GM23248 (cell line): Measurements from ENCODE around the gene GATAD2A. TPM values are rescaled to one million over a fixed set of nuclear protein-coding genes. Genes with fewer than 3 reads are reported as not detected.

ENCODE experiments used
- DNase-seq: peaks from one replicate; pipeline ENCODE4 v3.0.0-alpha.2; 2015
- H2AFZ ChIP-seq: fragments of 200-600 bp; sonication (generic); 2 replicates; pipeline ENCODE4 v1.6.1; 2016; ENCODE audit warnings: antibody characterized with exemption
- H3F3A ChIP-seq: fragments of 200-600 bp; sonication (generic); 2 replicates; pipeline ENCODE4 v1.6.1; 2016; ENCODE audit warnings: mild to moderate bottlenecking, antibody characterized with exemption, mixed run types; ENCODE audit not compliant: insufficient read depth
- H3K27ac ChIP-seq: fragments of 200-600 bp; sonication (generic); 2 replicates; pipeline ENCODE4 v1.5.1; 2016; ENCODE audit warnings: mild to moderate bottlenecking
- H3K27me3 ChIP-seq: fragments of 200-600 bp; sonication (generic); replicated peaks from 2 replicates; pipeline ENCODE4 v1.6.1; 2016; ENCODE audit warnings: mild to moderate bottlenecking; ENCODE audit not compliant: insufficient read depth
- H3K36me3 ChIP-seq: fragments of 200-600 bp; sonication (generic); 2 replicates; pipeline ENCODE4 v1.6.1; 2016; ENCODE audit warnings: low read depth, mild to moderate bottlenecking
- H3K4me1 ChIP-seq: fragments of 200-600 bp; sonication (generic); 2 replicates; pipeline ENCODE4 v1.6.1; 2016; ENCODE audit warnings: mild to moderate bottlenecking; ENCODE audit not compliant: insufficient read depth
- H3K4me2 ChIP-seq: fragments of 200-600 bp; sonication (generic); one replicate; pipeline ENCODE4 v1.6.1; 2016; ENCODE audit warnings: mild to moderate bottlenecking; ENCODE audit not compliant: unreplicated experiment
- H3K4me3 ChIP-seq: fragments of 200-600 bp; sonication (generic); 2 replicates; pipeline ENCODE4 v1.5.1; 2016; ENCODE audit warnings: mild to moderate bottlenecking
- H3K79me2 ChIP-seq: fragments of 200-600 bp; sonication (generic); 2 replicates; pipeline ENCODE4 v1.6.1; 2016; ENCODE audit warnings: mild to moderate bottlenecking; ENCODE audit not compliant: insufficient read depth
- H3K9ac ChIP-seq: fragments of 200-600 bp; sonication (generic); 2 replicates; pipeline ENCODE4 v1.6.1; 2016; ENCODE audit warnings: mild to moderate bottlenecking
- H3K9me2 ChIP-seq: fragments of 200-600 bp; sonication (generic); 2 replicates; pipeline ENCODE4 v1.6.1; 2016; ENCODE audit warnings: mixed run types, mild to moderate bottlenecking, moderate library complexity; ENCODE audit not compliant: insufficient read depth
- H3K9me3 ChIP-seq: fragments of 200-600 bp; sonication (generic); one replicate; pipeline ENCODE4 v1.6.1; 2017; ENCODE audit warnings: low read depth
- H4K20me1 ChIP-seq: fragments of 200-600 bp; sonication (generic); 2 replicates; pipeline ENCODE4 v1.6.0; 2016; ENCODE audit not compliant: insufficient read depth
- EZH2 ChIP-seq: fragments of 200-600 bp; sonication (generic); IDR thresholded peaks from 2 replicates; pipeline ENCODE4 v1.6.1; 2018; ENCODE audit warnings: antibody characterized with exemption, mild to moderate bottlenecking; ENCODE audit not compliant: insufficient read depth, poor library complexity, severe bottlenecking
- EZH2phosphoT487 ChIP-seq: fragments of 200-600 bp; sonication (generic); IDR thresholded peaks from 2 replicates; pipeline ENCODE4 v1.6.1; 2018; ENCODE audit warnings: antibody characterized with exemption, moderate library complexity, mild to moderate bottlenecking, low read depth; ENCODE audit not compliant: insufficient read depth
- WGBS, 2 experiments: methylation state at CpG; one replicate each; pipeline ENCODE4 v1.1.6; 2015 to 2017; ENCODE audit warnings: low lambda C conversion rate in 2 of 2, low coverage in 1 of 2; ENCODE audit errors: missing lambda C conversion rate in 2 of 2; 5-methylcytosine and 5-hydroxymethylcytosine counted together
- in situ Hi-C: fragments of 300-500 bp; cut with MboI; formaldehyde crosslinking; loops from 2 replicates; pipeline ENCODE4 v1.15.0; 2020
- polyA plus RNA-seq: library from polyadenylated mRNA; unstranded; fragments of >200 nt; fragmentation: Nextera tagmentation; extraction: Ambion mirVana; gene quantifications from 2 replicates; pipeline ENCODE4 v1.2.1, GENCODE V29; 2016
- total RNA-seq: library from RNA; depleted of rRNA; stranded (reverse); fragments of >200 nt; shearing (Covaris generic); gene quantifications from 2 replicates; pipeline ENCODE4 v1.2.3, GENCODE V29; 2014

GATAD2A gene
- total and polyA plus RNA-seq, 2 experiments from 2014 or later, result 15.4 to 52.1 TPM

GRCh38 chr19:19410553-19411550 lies 5.4 kb downstream of the GATAD2A start:
- in situ Hi-C loops, result no loop called here
- WGBS, 2 experiments, result 54 to 55% methylated on average over 15 of the region's 15 CpGs
- H3K9me3 ChIP-seq, result no peaks in the 10 kb centered on the region
- H3K36me3 ChIP-seq, result no peaks in the 10 kb centered on the region
- peaks cover 24% of the 10 kb centered on the region for H3F3A ChIP-seq
- H3K4me3 ChIP-seq, result no peak overlapping the region
- peaks cover 29% of the 10 kb centered on the region for H4K20me1 ChIP-seq
- no peaks in the 10 kb centered on the region for H3K27me3 ChIP-seq
- no peak overlapping the region for H3K4me2 ChIP-seq
- H3K79me2 ChIP-seq, result peaks cover 96% of the 10 kb centered on the region
- DNase-seq, result peak; percentile 67
- H2AFZ ChIP-seq, result no peak overlapping the region
- H3K4me1 ChIP-seq, result peaks cover 36% of the 10 kb centered on the region
- H3K9me2 ChIP-seq, result no peaks in the 10 kb centered on the region
- peak overlapping the region; percentile 27; the same call in 1 of the 2 replicates for H3K27ac ChIP-seq
- no peak overlapping the region for H3K9ac ChIP-seq
- TF ChIP-seq EZH2phosphoT487, result no peak
- TF ChIP-seq EZH2, result no peak

GRCh38 chr19:19416280-19416679 lies 10.8 kb downstream of the GATAD2A start:
- TF ChIP-seq EZH2, result no peak
- TF ChIP-seq EZH2phosphoT487, result no peak
- Histone ChIP-seq H3K9me3 (no peaks in the 10 kb centered on the region), H3K27me3 (no peaks in the 10 kb centered on the region), H4K20me1 (peaks cover 17% of the 10 kb centered on the region), H3K4me3 (no peak overlapping the region), H3K79me2 (peaks cover 100% of the 10 kb centered on the region), H3F3A (no peaks in the 10 kb centered on the region), H3K9me2 (no peaks in the 10 kb centered on the region), H2AFZ (no peak overlapping the region), H3K36me3 (no peaks in the 10 kb centered on the region), H3K4me1 (no peaks in the 10 kb centered on the region), H3K27ac (no peak overlapping the region), H3K9ac (no peak overlapping the region), H3K4me2 (no peak overlapping the region)
- WGBS, 2 experiments, result 95 to 100% methylated on average over 1 of the region's 1 CpG
- in situ Hi-C loops, result no loop called here
- peak; percentile 26 for DNase-seq

GRCh38 chr19:19417046-19417445 lies 11.6 kb downstream of the GATAD2A start:
- Histone ChIP-seq H3K27ac (no peak overlapping the region), H3K4me2 (no peak overlapping the region), H3K4me3 (no peak overlapping the region), H3F3A (no peaks in the 10 kb centered on the region), H3K79me2 (peaks cover 100% of the 10 kb centered on the region), H3K36me3 (no peaks in the 10 kb centered on the region), H3K9ac (no peak overlapping the region), H3K9me2 (no peaks in the 10 kb centered on the region), H4K20me1 (peaks cover 17% of the 10 kb centered on the region), H3K27me3 (no peaks in the 10 kb centered on the region), H3K4me1 (no peaks in the 10 kb centered on the region), H3K9me3 (no peaks in the 10 kb centered on the region), H2AFZ (no peak overlapping the region)
- no peak for DNase-seq
- no peak for TF ChIP-seq EZH2
- no peak for TF ChIP-seq EZH2phosphoT487
- in situ Hi-C loops, result no loop called here
- WGBS, 2 experiments, result 79 to 84% methylated on average over 5 of the region's 5 CpGs

- Histone ChIP-seq H3K9me3 (no peaks in the 10 kb centered on the region), H3K79me2 (peaks cover 100% of the 10 kb centered on the region), H3K27ac (no peak overlapping the region), H3K4me1 (no peaks in the 10 kb centered on the region), H4K20me1 (peaks cover 12% of the 10 kb centered on the region), H3K9ac (no peak overlapping the region), H3F3A (no peaks in the 10 kb centered on the region), H3K9me2 (no peaks in the 10 kb centered on the region), H3K36me3 (no peaks in the 10 kb centered on the region), H2AFZ (no peak overlapping the region), H3K4me2 (no peak overlapping the region), H3K27me3 (no peaks in the 10 kb centered on the region), H3K4me3 (no peak overlapping the region)
- 66 to 68% methylated on average over 10 of the region's 10 CpGs for WGBS, 2 experiments
- TF ChIP-seq EZH2phosphoT487, result no peak
- TF ChIP-seq EZH2, result no peak
- in situ Hi-C loops, result no loop called here
- no peak for DNase-seq
Observed at GRCh38 chr19:19417628-19418245, 12.3 kb downstream of the GATAD2A start.
